ENCODE data around the gene FRAT2.
"Not testable (repeated sequence)": the region's sequence is repeated elsewhere in the genome, so short reads cannot be mapped to it uniquely, and the experiment has no call there.

FRAT2 gene

DNA sequence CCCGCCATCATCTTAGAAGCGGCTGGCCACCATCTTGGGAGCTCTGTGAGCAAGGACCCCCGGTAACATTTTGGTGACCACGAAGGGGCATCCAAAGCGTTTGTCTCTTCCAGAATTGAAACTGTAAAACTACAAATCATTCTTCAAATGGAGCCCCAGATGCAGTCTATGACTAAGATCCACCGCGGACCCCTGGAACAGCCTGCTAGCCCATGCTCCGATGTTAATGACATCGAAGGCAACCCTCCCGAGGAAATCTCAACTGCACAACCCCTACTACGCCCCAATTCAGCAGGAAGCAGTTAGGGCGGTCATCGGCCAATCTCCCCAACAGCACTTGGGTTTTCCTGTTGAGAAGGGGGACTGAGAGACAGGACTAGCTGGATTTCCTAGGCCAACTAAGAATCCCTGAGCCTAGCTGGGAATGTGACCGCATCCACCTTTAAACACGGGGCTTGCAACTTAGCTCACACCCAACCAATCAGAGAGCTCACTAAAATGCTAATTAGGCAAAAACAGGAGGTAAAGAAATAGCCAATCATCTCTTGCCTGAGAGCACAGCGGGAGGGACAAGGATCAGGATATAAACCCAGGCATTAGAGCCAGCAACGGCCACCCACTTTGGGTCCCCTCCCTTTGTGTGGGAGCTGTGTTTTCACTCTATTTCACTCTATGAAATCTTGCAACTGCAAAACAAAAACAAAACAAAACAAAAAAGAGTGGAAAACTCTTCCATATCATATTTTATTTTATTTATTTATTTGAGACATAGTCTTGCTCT lies 43.8 kb downstream of the FRAT2 start:
- not testable (repeated sequence) for DNase-seq

GRCh38 chr10:97290076-97290475 lies 44.5 kb downstream of the FRAT2 start:
- not testable (repeated sequence) for DNase-seq

Data from activated CD4-positive, alpha-beta T cell treated with anti-CD3 and anti-CD28 coated beads, Interleukin-2, amount 50 U/mL, for 16 hours (primary cell).